ENCODE results near the gene STK26. TPM values are rescaled to one million over a fixed set of nuclear protein-coding genes. Genes with fewer than 3 reads are reported as not detected.

STK26 gene
- total RNA-seq, 1 experiment from 2014 or later, result 30.5 TPM

DNA sequence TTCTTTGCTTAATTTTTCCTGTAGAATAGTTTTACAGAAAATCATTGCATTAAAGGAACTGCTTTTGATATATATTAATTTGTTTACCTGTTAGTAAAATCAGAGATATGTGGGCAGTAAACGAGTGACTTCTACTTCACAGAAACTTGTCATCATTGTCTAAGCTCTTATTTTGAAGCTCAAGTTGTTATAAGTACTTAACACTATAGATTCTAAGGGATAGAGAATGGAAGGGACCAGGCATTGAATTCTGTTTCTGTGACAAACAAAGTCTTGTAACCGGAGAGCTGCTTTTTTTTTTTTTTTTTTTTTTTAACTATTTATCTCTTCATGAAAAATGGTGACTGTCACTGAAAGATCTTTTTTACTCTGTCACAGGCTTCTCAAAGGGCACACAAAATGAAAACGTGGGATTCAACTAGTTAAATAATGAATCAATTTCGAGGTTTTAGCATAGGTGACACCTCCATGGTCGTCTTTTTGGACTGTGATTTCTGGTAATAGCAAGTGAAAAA is 14.4 kb downstream of the STK26 start:
- no peaks in the 10 kb centered on the region for H4K20me1 ChIP-seq (ENCODE audit: insufficient read depth)
- H3K9ac ChIP-seq (ENCODE audit: low read length), result no peak overlapping the region
- DNase-seq (ENCODE audit: low read depth, low spot score) (no peak), ATAC-seq (no peak)
- intact Hi-C loops (cut with micrococcal nuclease), result no loop called here
- no TSS peak for BruUV-seq (replicated peaks)
- H3K4me2 ChIP-seq (ENCODE audit: low read length), result no peak overlapping the region
- H2AFZ ChIP-seq (ENCODE audit: low read depth, low read length, poor library complexity, severe bottlenecking), result no peak overlapping the region
- no peaks in the 10 kb centered on the region for H3K9me3 ChIP-seq (ENCODE audit: control insufficient read depth in 1 of 2, insufficient read depth in 1 of 2, low read depth in 1 of 2, low read length in 2 of 2)
- no peaks in the 10 kb centered on the region for H3K36me3 ChIP-seq (ENCODE audit: control insufficient read depth in 1 of 2, insufficient read depth in 2 of 2, low read length in 2 of 2)
- H3K27ac ChIP-seq (ENCODE audit: low read depth, low read length), result no peak overlapping the region
- no peak for TF ChIP-seq POLR2A (IDR thresholded peaks at IDR 0.05; ENCODE audit: borderline replicate concordance, extremely low read depth, insufficient read depth, insufficient read length)
- TF ChIP-seq FOSL1 (IDR thresholded peaks at IDR 0.05; ENCODE audit: low read depth), result no peak
- no peak for TF ChIP-seq SRF (IDR thresholded peaks at IDR 0.05; ENCODE audit: low read depth)
- TF ChIP-seq ELF1 (IDR thresholded peaks at IDR 0.05; ENCODE audit: borderline replicate concordance, low read depth), result no peak
- TF ChIP-seq, protein P1, sequence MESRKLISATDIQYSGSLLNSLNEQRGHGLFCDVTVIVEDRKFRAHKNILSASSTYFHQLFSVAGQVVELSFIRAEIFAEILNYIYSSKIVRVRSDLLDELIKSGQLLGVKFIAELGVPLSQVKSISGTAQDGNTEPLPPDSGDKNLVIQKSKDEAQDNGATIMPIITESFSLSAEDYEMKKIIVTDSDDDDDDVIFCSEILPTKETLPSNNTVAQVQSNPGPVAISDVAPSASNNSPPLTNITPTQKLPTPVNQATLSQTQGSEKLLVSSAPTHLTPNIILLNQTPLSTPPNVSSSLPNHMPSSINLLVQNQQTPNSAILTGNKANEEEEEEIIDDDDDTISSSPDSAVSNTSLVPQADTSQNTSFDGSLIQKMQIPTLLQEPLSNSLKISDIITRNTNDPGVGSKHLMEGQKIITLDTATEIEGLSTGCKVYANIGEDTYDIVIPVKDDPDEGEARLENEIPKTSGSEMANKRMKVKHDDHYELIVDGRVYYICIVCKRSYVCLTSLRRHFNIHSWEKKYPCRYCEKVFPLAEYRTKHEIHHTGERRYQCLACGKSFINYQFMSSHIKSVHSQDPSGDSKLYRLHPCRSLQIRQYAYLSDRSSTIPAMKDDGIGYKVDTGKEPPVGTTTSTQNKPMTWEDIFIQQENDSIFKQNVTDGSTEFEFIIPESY (IDR thresholded peaks at IDR 0.05; ENCODE audit: extremely low read depth, insufficient replicate concordance, low read length), result no peak
- TF ChIP-seq TCF7L2 (IDR thresholded peaks at IDR 0.05; ENCODE audit: borderline replicate concordance, extremely low read depth, insufficient read depth, insufficient read length), result no peak
- TF ChIP-seq YY1 (IDR thresholded peaks at IDR 0.05; ENCODE audit: extremely low read depth, insufficient replicate concordance, low read depth, low read length), result no peak
- TF ChIP-seq ZNF274 (IDR thresholded peaks at IDR 0.05; ENCODE audit: low read depth, low read length), result no peak
- TF ChIP-seq, protein P2, sequence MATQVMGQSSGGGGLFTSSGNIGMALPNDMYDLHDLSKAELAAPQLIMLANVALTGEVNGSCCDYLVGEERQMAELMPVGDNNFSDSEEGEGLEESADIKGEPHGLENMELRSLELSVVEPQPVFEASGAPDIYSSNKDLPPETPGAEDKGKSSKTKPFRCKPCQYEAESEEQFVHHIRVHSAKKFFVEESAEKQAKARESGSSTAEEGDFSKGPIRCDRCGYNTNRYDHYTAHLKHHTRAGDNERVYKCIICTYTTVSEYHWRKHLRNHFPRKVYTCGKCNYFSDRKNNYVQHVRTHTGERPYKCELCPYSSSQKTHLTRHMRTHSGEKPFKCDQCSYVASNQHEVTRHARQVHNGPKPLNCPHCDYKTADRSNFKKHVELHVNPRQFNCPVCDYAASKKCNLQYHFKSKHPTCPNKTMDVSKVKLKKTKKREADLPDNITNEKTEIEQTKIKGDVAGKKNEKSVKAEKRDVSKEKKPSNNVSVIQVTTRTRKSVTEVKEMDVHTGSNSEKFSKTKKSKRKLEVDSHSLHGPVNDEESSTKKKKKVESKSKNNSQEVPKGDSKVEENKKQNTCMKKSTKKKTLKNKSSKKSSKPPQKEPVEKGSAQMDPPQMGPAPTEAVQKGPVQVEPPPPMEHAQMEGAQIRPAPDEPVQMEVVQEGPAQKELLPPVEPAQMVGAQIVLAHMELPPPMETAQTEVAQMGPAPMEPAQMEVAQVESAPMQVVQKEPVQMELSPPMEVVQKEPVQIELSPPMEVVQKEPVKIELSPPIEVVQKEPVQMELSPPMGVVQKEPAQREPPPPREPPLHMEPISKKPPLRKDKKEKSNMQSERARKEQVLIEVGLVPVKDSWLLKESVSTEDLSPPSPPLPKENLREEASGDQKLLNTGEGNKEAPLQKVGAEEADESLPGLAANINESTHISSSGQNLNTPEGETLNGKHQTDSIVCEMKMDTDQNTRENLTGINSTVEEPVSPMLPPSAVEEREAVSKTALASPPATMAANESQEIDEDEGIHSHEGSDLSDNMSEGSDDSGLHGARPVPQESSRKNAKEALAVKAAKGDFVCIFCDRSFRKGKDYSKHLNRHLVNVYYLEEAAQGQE (IDR thresholded peaks at IDR 0.05; ENCODE audit: low read depth), result no peak
- CTCF ChIA-PET, result no interaction called here
- RAD21 ChIA-PET (ENCODE audit: low non-redundant PET in 1 of 2, low total read pairs in 2 of 2, uncharacterized antibody in 2 of 2, unreplicated experiment in 2 of 2), result no interaction called here
- H3K4me1 ChIP-seq (ENCODE audit: control insufficient read depth in 1 of 2, insufficient read depth in 2 of 2, low read length in 2 of 2), result no peaks in the 10 kb centered on the region
- POLR2A ChIA-PET, result no interaction called here
- H3K9me2 ChIP-seq (ENCODE audit: insufficient read depth), result no peaks in the 10 kb centered on the region
- H3K79me2 ChIP-seq (ENCODE audit: insufficient read depth, low read length), result peaks cover 4% of the 10 kb centered on the region
- H3K27me3 ChIP-seq (ENCODE audit: insufficient read depth, low read length), result no peaks in the 10 kb centered on the region
- no peak overlapping the region for H3K4me3 ChIP-seq (replicated peaks in 1 of 2; ENCODE audit: low read depth in 1 of 2, low read length in 2 of 2)

All from HCT116 (cell line).